Measurements from ENCODE around the gene SLF2. TPM values are rescaled to one million over a fixed set of nuclear protein-coding genes. Genes with fewer than 3 reads are reported as not detected.

SLF2 gene
- total RNA-seq, 4 donors from 2014 or later = 27.9 to 102 (median 59.9) TPM

GRCh38 chr10:100983868-100984671 is 71.3 kb downstream of the SLF2 start:
- DNase-seq = peak in 1 of 2 donors; percentile 4
- H3K36me3 ChIP-seq = no peaks in the 10 kb centered on the region
- peaks cover 6 to 20% of the 10 kb centered on the region in 2 donors for H3K4me1 ChIP-seq
- no peaks in the 10 kb centered on the region for H3K9me3 ChIP-seq
- TF ChIP-seq POLR2A (IDR thresholded peaks at IDR 0.05) = no peak
- no peak for TF ChIP-seq CTCF (IDR thresholded peaks at IDR 0.05)
- intact Hi-C loops (cut with DNase I; ENCODE audit: low total_unique reads) = no loop called here
- H3K4me3 ChIP-seq = no peak overlapping the region
- no peaks in the 10 kb centered on the region for H3K27me3 ChIP-seq
- no peak overlapping the region for H3K27ac ChIP-seq

GRCh38 chr10:100984672-100985177 is 72.0 kb downstream of the SLF2 start:
- no peak for DNase-seq
- H3K9me3 ChIP-seq = no peaks in the 10 kb centered on the region
- peaks cover 6 to 20% of the 10 kb centered on the region in 2 donors for H3K4me1 ChIP-seq
- intact Hi-C loops (cut with DNase I; ENCODE audit: low total_unique reads) = no loop called here
- no peaks in the 10 kb centered on the region for H3K36me3 ChIP-seq
- H3K27ac ChIP-seq = no peak overlapping the region
- H3K27me3 ChIP-seq = no peaks in the 10 kb centered on the region
- TF ChIP-seq CTCF (IDR thresholded peaks at IDR 0.05) (no peak), POLR2A (IDR thresholded peaks at IDR 0.05) (no peak)
- H3K4me3 ChIP-seq = no peak overlapping the region

- no peak for DNase-seq
- H3K36me3 ChIP-seq = no peaks in the 10 kb centered on the region
- peaks cover 6 to 20% of the 10 kb centered on the region in 2 donors for H3K4me1 ChIP-seq
- H3K9me3 ChIP-seq = no peaks in the 10 kb centered on the region
- no peak overlapping the region for H3K27ac ChIP-seq
- H3K27me3 ChIP-seq = no peaks in the 10 kb centered on the region
- H3K4me3 ChIP-seq = no peak overlapping the region
- TF ChIP-seq CTCF (IDR thresholded peaks at IDR 0.05) = no peak
- TF ChIP-seq POLR2A (IDR thresholded peaks at IDR 0.05) = no peak
- intact Hi-C loops (cut with DNase I; ENCODE audit: low total_unique reads) = no loop called here
Measured at GRCh38 chr10:100985336-100985735, 72.6 kb downstream of the SLF2 start.

- no peak for DNase-seq
- intact Hi-C loops (cut with DNase I; ENCODE audit: low total_unique reads) = no loop called here
- Histone ChIP-seq H3K4me3 (peak overlapping the region; percentile 87 to 88), H3K36me3 (no peaks in the 10 kb centered on the region), H3K27ac (peak overlapping the region; percentile 76 to 77), H3K4me1 (peaks cover 6 to 20% of the 10 kb centered on the region in 2 donors), H3K27me3 (no peaks in the 10 kb centered on the region), H3K9me3 (no peaks in the 10 kb centered on the region)
- no peak for TF ChIP-seq CTCF (IDR thresholded peaks at IDR 0.05)
- no peak for TF ChIP-seq POLR2A (IDR thresholded peaks at IDR 0.05)
Measured at GRCh38 chr10:100986623-100986951, 73.8 kb downstream of the SLF2 start.

- Histone ChIP-seq H3K36me3 (no peaks in the 10 kb centered on the region), H3K27me3 (no peaks in the 10 kb centered on the region), H3K27ac (peak within 1 kb of the TSS; percentile 76 to 77), H3K9me3 (no peaks in the 10 kb centered on the region), H3K4me3 (peak within 1 kb of the TSS; percentile 87 to 88), H3K4me1 (peaks cover 6 to 20% of the 10 kb centered on the region in 2 donors)
- peak; percentile 83 to 85 for DNase-seq
- intact Hi-C loops (cut with DNase I; ENCODE audit: low total_unique reads) = no loop called here
- TF ChIP-seq CTCF (IDR thresholded peaks at IDR 0.05) (no peak), POLR2A (IDR thresholded peaks at IDR 0.05) (peak; percentile 24 to 55)
Measured at GRCh38 chr10:100986952-100987684, 74.4 kb downstream of the SLF2 start, which contains the start of the genes MRPL43 and TWNK. MRPL43 (minus strand) TSS chr10:100987497; CDS start chr10:100987443, 54 bp downstream. TWNK (plus strand) TSS chr10:100987543; CDS start chr10:100988211, 668 bp downstream.
